Neural crest cell (in vitro differentiated cells): ENCODE results near the gene TERT. TPM values are rescaled to one million over a fixed set of nuclear protein-coding genes. Genes with fewer than 3 reads are reported as not detected.

Experiments used
- DNase-seq: peaks from one replicate; pipeline ENCODE4 v3.0.0; 2021; ENCODE audit warnings: low read depth, mixed read lengths, low spot score
- H3K27ac Mint-ChIP-seq: one replicate; pipeline ENCODE4 v1.8.0; 2021; ENCODE audit warnings: mild to moderate bottlenecking, mixed read lengths; ENCODE audit not compliant: unreplicated experiment
- H3K27me3 Mint-ChIP-seq: 2 replicates; pipeline ENCODE4 v1.8.0; 2021; ENCODE audit warnings: low read depth, mild to moderate bottlenecking, mixed read lengths
- H3K36me3 Mint-ChIP-seq: 2 replicates; pipeline ENCODE4 v1.8.0; 2021; ENCODE audit warnings: low read depth, mild to moderate bottlenecking, mixed read lengths
- H3K4me1 Mint-ChIP-seq: 2 replicates; pipeline ENCODE4 v1.8.0; 2021; ENCODE audit warnings: mixed read lengths
- H3K4me3 Mint-ChIP-seq: one replicate; pipeline ENCODE4 v1.8.0; 2021; ENCODE audit warnings: mild to moderate bottlenecking, mixed read lengths
- H3K9me3 Mint-ChIP-seq: 2 replicates; pipeline ENCODE4 v1.8.0; 2021; ENCODE audit warnings: mixed read lengths
- total RNA-seq: library from RNA; stranded (reverse); gene quantifications from 2 replicates; pipeline ENCODE4 v1.2.1, GENCODE V29; 2021
- TF ChIP-seq, protein P1 (sequence below): fragments of 200-600 bp; sonication (generic); conservative IDR thresholded peaks from 2 replicates; pipeline ENCODE4 v1.5.0; 2021; ENCODE audit warnings: antibody characterized with exemption, mild to moderate bottlenecking

Gene TERT
- total RNA-seq, 1 donor from 2014 or later, result 5.6 TPM

DNA sequence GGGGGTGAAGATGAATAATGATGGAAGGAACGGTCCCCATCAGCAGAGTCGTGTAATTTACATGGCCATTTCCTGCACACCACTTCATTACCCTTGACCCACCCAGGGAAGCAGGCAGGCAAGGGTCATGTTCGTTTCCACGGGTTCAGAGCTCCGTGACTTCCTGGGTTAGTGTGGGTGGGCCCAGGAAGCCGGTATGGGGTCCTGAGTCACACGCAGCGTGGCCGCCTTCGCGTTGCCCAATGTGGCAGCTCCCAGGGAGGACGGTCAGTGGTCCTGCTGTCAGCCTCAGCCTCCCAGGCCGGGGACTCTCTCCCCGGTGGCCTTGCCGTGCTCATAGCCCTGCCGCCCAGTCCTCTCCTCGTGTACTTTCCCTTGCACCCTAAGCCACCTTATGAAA lies 5.1 kb upstream of the TERT start:
- Mint-ChIP-seq H3K36me3 (no peaks in the 10 kb centered on the region), H3K4me3 (no peak overlapping the region), H3K9me3 (no peaks in the 10 kb centered on the region), H3K27me3 (peaks cover 64% of the 10 kb centered on the region), H3K4me1 (no peaks in the 10 kb centered on the region), H3K27ac (no peak overlapping the region)
- TF ChIP-seq, protein P1, sequence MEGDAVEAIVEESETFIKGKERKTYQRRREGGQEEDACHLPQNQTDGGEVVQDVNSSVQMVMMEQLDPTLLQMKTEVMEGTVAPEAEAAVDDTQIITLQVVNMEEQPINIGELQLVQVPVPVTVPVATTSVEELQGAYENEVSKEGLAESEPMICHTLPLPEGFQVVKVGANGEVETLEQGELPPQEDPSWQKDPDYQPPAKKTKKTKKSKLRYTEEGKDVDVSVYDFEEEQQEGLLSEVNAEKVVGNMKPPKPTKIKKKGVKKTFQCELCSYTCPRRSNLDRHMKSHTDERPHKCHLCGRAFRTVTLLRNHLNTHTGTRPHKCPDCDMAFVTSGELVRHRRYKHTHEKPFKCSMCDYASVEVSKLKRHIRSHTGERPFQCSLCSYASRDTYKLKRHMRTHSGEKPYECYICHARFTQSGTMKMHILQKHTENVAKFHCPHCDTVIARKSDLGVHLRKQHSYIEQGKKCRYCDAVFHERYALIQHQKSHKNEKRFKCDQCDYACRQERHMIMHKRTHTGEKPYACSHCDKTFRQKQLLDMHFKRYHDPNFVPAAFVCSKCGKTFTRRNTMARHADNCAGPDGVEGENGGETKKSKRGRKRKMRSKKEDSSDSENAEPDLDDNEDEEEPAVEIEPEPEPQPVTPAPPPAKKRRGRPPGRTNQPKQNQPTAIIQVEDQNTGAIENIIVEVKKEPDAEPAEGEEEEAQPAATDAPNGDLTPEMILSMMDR, result no peak
- DNase-seq, result no peak

DNA sequence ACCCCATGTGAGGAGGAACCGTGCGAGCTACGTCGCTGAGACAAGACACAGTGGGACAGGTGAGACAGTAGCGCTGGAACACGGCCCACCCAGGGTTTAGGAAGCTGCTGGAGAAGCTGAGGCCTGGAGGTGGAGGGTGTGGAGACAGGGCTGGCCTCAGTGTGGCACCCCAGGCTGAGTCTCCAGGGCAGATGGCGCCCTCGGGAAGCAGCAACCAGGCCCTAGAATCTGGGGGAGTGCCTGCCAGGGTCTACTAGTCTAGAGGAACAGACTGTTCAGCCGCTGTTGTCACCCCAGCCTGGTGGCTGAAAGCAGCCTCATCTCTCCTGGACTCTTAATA lies 4.6 kb upstream of the TERT start:
- DNase-seq, result no peak
- H3K4me1 Mint-ChIP-seq, result no peaks in the 10 kb centered on the region
- no peaks in the 10 kb centered on the region for H3K9me3 Mint-ChIP-seq
- TF ChIP-seq, protein P1, result no peak
- no peak overlapping the region for H3K4me3 Mint-ChIP-seq
- H3K27me3 Mint-ChIP-seq, result peaks cover 59% of the 10 kb centered on the region
- no peaks in the 10 kb centered on the region for H3K36me3 Mint-ChIP-seq
- H3K27ac Mint-ChIP-seq, result peak overlapping the region; percentile 24

DNA sequence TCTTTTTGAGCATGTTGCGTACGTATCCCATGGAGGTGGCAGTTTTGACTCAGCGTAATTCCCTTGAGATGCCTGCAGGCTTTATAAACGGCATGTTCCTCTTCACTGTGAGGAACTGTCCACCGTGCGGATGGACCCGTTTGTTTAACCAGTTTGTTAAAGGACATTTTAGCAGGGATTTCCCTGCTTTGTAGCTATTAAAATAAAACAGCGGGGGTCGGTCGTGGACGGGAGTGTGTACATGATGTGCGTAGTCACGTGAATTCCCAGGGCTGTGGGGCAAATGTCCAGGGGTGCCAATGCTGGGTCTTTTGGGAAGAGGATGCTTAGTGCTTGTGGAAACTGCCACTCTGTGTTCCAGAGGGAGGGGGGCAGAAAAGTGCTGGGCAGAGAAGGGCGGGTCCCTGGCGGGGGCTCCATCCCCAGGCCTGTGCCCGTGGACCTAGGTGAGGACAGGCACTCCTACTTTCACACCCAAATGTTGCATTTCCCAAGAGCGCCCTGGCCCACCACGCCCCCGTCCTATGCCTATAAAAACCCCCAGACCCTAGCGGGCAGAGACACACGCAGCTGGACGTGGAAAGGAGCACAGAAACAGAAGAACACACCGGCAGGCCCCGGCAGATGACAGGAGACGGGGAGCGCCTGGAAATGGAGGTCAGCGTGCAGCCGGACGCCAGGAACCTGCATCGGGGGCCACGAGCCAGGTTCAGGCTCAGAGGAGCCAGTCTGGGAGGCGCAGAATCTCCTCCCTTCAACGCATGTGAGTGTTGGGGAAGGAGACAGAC lies 4.0 kb upstream of the TERT start:
- Mint-ChIP-seq H3K4me3 (no peak overlapping the region), H3K27me3 (peaks cover 54% of the 10 kb centered on the region), H3K9me3 (no peaks in the 10 kb centered on the region), H3K4me1 (no peaks in the 10 kb centered on the region), H3K27ac (no peak overlapping the region), H3K36me3 (no peaks in the 10 kb centered on the region)
- TF ChIP-seq, protein P1, result no peak
- DNase-seq, result no peak

DNA sequence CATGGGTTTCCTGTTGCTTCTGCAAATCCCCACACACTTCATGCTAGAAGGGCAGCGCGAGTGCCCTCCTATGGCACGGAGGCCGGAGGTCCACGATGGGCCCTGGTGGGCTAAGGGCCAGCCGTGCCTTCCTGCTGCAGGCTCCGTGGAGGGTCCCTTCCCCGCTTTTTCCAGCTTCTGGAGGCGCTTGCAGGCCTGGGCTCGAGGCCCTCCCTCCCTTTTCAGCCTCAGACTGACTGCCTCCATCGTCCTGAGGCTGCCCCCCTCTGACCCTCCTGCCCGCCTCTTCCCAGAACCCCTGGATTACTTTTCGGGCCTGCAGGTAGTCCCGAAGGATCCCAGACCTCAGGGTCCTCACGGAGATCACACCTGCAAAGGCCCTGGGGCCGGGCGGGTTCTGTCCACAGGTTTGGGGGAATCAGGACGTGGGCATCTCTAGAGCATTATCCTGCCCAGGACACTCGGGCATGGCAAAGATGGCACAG lies 3.2 kb upstream of the TERT start:
- H3K9me3 Mint-ChIP-seq, result no peaks in the 10 kb centered on the region
- no peak for DNase-seq
- H3K4me1 Mint-ChIP-seq, result no peaks in the 10 kb centered on the region
- peaks cover 50% of the 10 kb centered on the region for H3K27me3 Mint-ChIP-seq
- no peaks in the 10 kb centered on the region for H3K36me3 Mint-ChIP-seq
- H3K27ac Mint-ChIP-seq, result no peak overlapping the region
- TF ChIP-seq, protein P1, result no peak
- H3K4me3 Mint-ChIP-seq, result no peak overlapping the region

DNA sequence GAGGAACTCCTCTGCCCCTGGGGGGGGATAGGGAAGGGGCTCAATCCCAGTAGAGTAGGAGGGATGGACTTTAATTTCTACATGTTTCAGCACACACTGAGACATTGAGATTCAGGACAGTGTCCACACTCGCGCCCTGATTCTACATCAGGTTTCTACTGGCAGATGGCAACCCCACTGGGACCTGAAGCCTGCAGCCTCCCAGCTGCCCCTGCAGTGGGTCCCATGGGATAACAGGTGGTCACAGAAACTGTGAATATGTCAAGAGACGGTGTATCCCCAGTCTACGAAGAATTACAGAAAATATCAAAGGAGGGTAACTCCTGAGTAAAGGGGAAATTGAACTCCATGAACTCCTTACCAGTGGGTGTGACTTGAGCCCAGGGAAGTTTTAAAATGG lies 2.4 kb upstream of the TERT start:
- DNase-seq, result no peak
- Mint-ChIP-seq H3K4me3 (no peak overlapping the region), H3K27me3 (peaks cover 48% of the 10 kb centered on the region), H3K27ac (no peak overlapping the region), H3K4me1 (no peaks in the 10 kb centered on the region), H3K36me3 (no peaks in the 10 kb centered on the region), H3K9me3 (no peaks in the 10 kb centered on the region)
- TF ChIP-seq, protein P1, result no peak
